Activated naive CD4-positive, alpha-beta T cell treated with anti-CD3 and anti-CD28 coated beads, Interleukin-2, amount 10 ng/mL, durations not matched to agents 7 days and 5 days (primary cell): ENCODE measurements around the gene F2RL2.
"Not testable (repeated sequence)": the region's sequence is repeated elsewhere in the genome, so short reads cannot be mapped to it uniquely, and the experiment has no call there.

Experiments
- CTCF ChIA-PET: fragments of 350-600 bp; sonication (Branson Sonifier 250); formaldehyde crosslinking; loops from one replicate; lab custom pipeline; 2021; ENCODE audit warnings: antibody characterized with exemption; lab: Charles Lee
- DNase-seq: peaks from one replicate; pipeline ENCODE4 v3.0.0-alpha.2; 2020
- H3K27ac Mint-ChIP-seq: one replicate; pipeline ENCODE4 v1.8.0; 2021; ENCODE audit warnings: mild to moderate bottlenecking, moderate library complexity, mixed read lengths
- H3K27me3 Mint-ChIP-seq: one replicate; pipeline ENCODE4 v1.8.0; 2021; ENCODE audit warnings: mild to moderate bottlenecking, mixed read lengths
- H3K36me3 Mint-ChIP-seq: one replicate; pipeline ENCODE4 v1.8.0; 2021; ENCODE audit warnings: mixed read lengths
- H3K4me1 Mint-ChIP-seq: one replicate; pipeline ENCODE4 v1.8.0; 2021; ENCODE audit warnings: mixed read lengths
- H3K4me3 Mint-ChIP-seq: one replicate; pipeline ENCODE4 v1.8.0; 2021; ENCODE audit warnings: mild to moderate bottlenecking, moderate library complexity, mixed read lengths
- H3K9me3 Mint-ChIP-seq: one replicate; pipeline ENCODE4 v1.8.0; 2021; ENCODE audit warnings: mixed read lengths

The F2RL2 gene

DNA sequence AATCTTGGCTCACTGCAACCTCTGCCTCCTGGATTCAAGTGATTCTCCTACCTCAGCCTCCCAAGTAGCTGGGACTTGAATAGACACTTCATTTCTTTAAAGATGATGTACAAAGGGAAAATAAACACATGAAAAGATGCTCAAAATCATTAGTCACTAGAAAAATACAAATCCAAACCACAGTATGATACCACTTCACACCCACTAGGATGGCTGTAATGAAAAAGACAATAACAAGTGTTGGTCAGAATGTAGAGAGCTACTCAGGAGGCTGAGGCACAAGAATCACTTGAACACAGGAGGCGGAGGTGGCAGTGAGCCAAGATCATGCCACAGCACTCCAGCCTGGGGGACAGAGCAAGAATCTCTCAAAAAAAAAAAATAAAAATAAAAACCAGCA, 13.0 kb downstream of the F2RL2 start:
- no peaks in the 10 kb centered on the region for H3K9me3 Mint-ChIP-seq
- no peak for DNase-seq
- CTCF ChIA-PET = interaction anchor here (1.1 to 3.4 kb wide), 3 partner anchors 8 to 164 kb away, joined by 5 to 15 read pairs (median 5); no protein-coding TSS in a partner anchor
- peaks cover 8% of the 10 kb centered on the region for H3K4me1 Mint-ChIP-seq
- no peak overlapping the region for H3K27ac Mint-ChIP-seq
- H3K27me3 Mint-ChIP-seq = no peaks in the 10 kb centered on the region
- no peak overlapping the region for H3K4me3 Mint-ChIP-seq
- peaks cover 44% of the 10 kb centered on the region for H3K36me3 Mint-ChIP-seq

DNA sequence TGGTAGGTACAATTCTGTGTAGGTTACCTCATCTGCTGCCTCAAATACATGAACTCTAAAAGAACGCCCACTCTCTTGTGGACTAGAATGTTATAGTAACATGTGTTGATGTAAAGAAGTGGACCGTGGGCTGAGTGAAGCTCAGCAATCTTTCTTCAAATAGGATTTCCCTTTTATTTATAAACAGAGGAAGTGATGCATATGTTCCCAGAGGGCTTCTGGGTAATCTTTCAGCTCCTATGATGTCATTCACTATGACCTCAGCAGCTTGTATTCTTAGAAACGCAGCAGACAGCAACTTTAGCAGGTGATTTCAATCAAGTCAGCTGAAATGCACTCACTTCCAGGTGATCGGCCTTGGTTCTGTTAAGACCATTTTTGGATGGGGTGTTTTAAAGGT, 14.4 kb downstream of the F2RL2 start:
- Mint-ChIP-seq H3K27me3 (no peaks in the 10 kb centered on the region), H3K9me3 (no peaks in the 10 kb centered on the region), H3K4me3 (no peak overlapping the region), H3K36me3 (peaks cover 52% of the 10 kb centered on the region), H3K4me1 (peaks cover 8% of the 10 kb centered on the region), H3K27ac (peak overlapping the region; percentile 56)
- CTCF ChIA-PET = interaction anchor here (1.0 to 3.4 kb wide), 5 partner anchors 9 to 166 kb away, joined by 3 to 15 read pairs (median 5); no protein-coding TSS in a partner anchor
- DNase-seq = no peak

DNA sequence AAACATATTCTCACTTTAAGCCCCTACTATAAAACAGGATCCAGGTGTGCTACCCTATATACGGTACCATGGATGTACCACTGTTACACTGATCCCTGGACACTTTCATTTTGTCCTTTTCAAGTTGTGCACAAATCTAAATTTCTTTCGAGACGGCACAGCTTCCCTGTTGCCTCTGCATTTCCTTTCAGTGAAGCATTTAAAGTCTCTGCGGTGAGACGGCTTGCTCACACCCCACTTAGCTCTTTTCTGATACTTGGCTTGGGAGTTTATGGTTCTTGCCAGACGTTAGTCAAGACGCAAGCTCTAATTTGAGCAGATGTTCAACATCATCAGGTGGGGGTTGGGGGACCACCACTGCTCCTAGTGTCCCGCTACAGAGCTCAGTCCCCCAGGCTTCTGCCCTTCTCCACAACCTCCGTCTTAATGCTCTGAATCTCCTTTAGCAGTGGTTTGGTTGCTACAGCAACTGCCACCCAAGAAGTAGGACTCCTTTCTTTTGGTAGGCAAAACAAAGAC, 15.8 kb downstream of the F2RL2 start:
- Mint-ChIP-seq H3K4me1 (peaks cover 8% of the 10 kb centered on the region), H3K9me3 (no peaks in the 10 kb centered on the region), H3K27ac (peak overlapping the region; percentile 56), H3K27me3 (no peaks in the 10 kb centered on the region), H3K4me3 (no peak overlapping the region), H3K36me3 (peaks cover 49% of the 10 kb centered on the region)
- no peak for DNase-seq
- CTCF ChIA-PET = interaction anchor here (1.4 kb wide), 1 partner anchor 167 kb away, joined by 6 read pairs; no protein-coding TSS in a partner anchor

DNA sequence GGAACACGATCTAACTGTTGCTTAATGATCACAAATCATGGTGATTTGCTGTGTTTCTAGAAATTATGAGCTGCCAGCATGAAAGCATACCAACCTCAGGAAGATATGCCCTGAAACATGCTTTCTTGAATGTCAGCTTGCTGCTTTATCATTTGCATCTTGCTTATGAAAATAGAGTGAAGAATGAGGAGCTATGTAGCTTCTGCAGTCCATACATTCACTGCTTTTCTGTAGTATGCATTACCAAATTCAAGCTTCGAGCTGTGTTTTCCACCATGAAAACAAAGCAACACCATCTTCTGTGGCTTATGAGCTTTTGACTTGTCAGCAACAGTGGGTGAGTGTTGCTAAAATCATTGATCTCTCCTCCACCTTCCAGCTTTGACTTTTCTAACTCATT, 16.5 kb downstream of the F2RL2 start:
- Mint-ChIP-seq H3K4me1 (peaks cover 8% of the 10 kb centered on the region), H3K4me3 (no peak overlapping the region), H3K27me3 (no peaks in the 10 kb centered on the region), H3K9me3 (no peaks in the 10 kb centered on the region), H3K27ac (no peak overlapping the region), H3K36me3 (peaks cover 50% of the 10 kb centered on the region)
- DNase-seq = no peak
- CTCF ChIA-PET = interaction anchor here (1.4 kb wide), 2 partner anchors 34 to 168 kb away, joined by 4 to 6 read pairs; no protein-coding TSS in a partner anchor

DNA sequence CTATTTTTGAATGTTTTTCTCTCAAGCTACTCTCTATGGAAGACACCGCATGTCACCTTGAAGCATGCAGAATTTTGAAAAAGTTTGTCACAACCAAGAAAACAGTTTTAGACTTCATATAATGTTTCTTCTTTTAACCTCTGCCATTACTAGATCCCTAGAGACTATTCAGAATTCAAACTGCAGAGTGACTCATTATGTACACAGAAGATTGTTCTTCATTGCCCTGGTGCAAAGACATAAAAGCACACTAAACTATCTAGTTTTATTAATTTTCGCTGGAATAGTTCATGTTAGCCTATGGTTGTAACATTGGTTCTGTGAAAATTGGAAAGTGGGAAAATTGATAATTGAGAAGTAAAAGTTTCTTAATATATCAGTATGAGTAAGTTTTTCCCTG, 18.4 kb downstream of the F2RL2 start:
- Mint-ChIP-seq H3K36me3 (peaks cover 44% of the 10 kb centered on the region), H3K4me3 (no peak overlapping the region), H3K27ac (no peak overlapping the region), H3K27me3 (no peaks in the 10 kb centered on the region), H3K4me1 (peaks cover 8% of the 10 kb centered on the region), H3K9me3 (no peaks in the 10 kb centered on the region)
- CTCF ChIA-PET = interaction anchor here (0.6 kb wide), 1 partner anchor 169 kb away, joined by 3 read pairs; no protein-coding TSS in a partner anchor
- no peak for DNase-seq

DNA sequence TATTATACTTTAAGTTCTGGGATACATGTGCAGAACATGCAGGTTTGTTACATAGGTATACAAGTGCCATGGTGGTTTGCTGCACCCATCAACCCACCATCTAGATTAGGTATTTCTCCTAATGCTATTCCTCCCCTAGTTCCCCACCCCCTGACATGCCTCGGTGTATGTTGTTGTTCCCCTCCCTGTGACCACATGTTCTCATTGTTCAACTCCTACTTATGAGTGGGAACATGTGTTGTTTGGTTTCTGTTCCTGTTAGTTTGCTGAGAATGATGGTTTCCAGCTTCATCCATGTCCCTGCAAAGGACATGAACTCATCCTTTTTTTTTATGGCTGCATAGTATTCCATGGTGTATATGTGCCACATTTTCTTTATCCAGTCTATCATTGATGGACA, 19.2 kb downstream of the F2RL2 start:
- H3K27me3 Mint-ChIP-seq, DNase-seq, H3K9me3 Mint-ChIP-seq, H3K27ac Mint-ChIP-seq, H3K4me1 Mint-ChIP-seq, H3K4me3 Mint-ChIP-seq: not testable (repeated sequence)
- CTCF ChIA-PET = interaction anchor here (0.6 kb wide), 1 partner anchor 170 kb away, joined by 3 read pairs; no protein-coding TSS in a partner anchor
- H3K36me3 Mint-ChIP-seq = peaks cover 45% of the 10 kb centered on the region

DNA sequence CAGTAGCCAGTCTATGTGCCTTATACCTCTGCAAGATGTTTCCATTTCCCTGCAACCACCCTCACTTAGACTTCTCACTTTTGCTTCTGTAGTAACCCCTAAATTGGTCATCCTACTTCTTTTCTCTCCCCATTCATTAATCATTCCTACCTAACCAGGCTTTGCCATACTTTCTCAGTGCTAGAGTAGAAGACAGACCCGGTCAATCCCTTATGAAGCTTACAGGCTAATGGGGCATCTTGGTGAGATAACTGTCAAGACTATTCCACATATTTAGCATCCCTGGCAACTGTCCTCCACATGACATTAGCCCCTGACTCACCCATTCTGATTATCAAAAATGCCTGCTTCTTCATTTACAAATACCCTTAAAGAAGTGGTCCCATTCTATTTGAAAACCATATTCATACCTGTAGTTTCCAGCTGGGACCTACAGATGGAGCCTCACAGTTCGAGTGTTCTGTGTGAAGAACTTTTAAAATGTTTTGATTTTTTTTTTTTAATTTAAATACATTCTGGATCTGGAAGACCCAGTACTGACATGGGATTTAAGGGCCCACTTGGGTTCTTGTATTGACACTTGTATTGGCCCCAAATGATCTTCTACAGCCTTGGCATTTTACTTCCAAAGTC, 21.0 kb downstream of the F2RL2 start:
- Mint-ChIP-seq H3K9me3 (no peaks in the 10 kb centered on the region), H3K4me1 (no peaks in the 10 kb centered on the region), H3K4me3 (no peak overlapping the region), H3K36me3 (peaks cover 41% of the 10 kb centered on the region), H3K27ac (no peak overlapping the region), H3K27me3 (no peaks in the 10 kb centered on the region)
- CTCF ChIA-PET = interaction anchor here (0.7 to 6.6 kb wide), 12 partner anchors 9 to 188 kb away, joined by 3 to 75 read pairs (median 4); no protein-coding TSS in a partner anchor
- DNase-seq = no peak

DNA sequence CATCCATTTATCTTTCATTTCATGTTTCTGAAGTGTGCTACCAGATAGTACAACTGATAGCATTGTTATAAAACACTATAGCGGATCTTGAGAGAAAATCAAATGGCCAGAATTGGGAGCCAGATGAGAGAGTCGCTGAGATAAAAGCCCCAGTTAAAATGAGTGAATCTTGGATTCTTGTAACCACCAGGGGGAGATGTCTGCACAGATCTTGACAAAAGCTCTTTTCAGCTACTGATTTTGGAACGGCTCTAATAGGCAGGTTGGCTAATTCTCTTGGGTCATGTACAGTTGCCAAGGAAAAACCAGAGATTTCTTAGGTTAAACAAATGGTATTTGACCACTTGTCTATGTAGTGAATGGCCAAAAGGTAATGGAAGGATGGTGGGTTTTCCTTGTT, 21.7 kb downstream of the F2RL2 start:
- H3K4me3 Mint-ChIP-seq = no peak overlapping the region
- DNase-seq = peak; percentile 24
- peaks cover 40% of the 10 kb centered on the region for H3K36me3 Mint-ChIP-seq
- H3K27me3 Mint-ChIP-seq = no peaks in the 10 kb centered on the region
- H3K27ac Mint-ChIP-seq = no peak overlapping the region
- CTCF ChIA-PET = interaction anchor here (0.7 to 6.6 kb wide), 12 partner anchors 9 to 415 kb away, joined by 3 to 75 read pairs (median 4); no protein-coding TSS in a partner anchor
- no peaks in the 10 kb centered on the region for H3K4me1 Mint-ChIP-seq
- H3K9me3 Mint-ChIP-seq = no peaks in the 10 kb centered on the region

DNA sequence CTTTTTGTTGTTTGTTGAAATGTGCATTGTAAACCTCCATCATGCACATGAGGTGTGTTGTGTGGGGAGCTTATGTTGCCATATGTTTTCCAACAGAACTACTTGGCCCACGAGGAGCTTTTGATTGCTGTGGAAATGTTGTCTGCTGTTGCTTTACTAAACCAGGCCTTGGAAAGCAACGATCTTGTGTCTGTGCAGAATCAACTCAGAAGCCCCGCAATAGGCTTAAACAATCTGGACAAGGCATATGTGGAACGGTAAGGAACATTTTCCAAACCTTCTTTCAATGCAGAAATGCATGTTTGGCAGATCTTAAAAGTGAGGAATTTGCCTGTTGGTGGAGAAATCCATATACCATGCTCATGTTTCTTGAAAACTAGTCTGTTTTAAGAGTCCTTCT, 22.5 kb downstream of the F2RL2 start:
- peaks cover 42% of the 10 kb centered on the region for H3K36me3 Mint-ChIP-seq
- no peak overlapping the region for H3K27ac Mint-ChIP-seq
- H3K4me1 Mint-ChIP-seq = no peaks in the 10 kb centered on the region
- CTCF ChIA-PET = interaction anchor here (1.0 to 6.6 kb wide), 10 partner anchors 8 to 416 kb away, joined by 3 to 75 read pairs (median 4); no protein-coding TSS in a partner anchor
- H3K27me3 Mint-ChIP-seq = no peaks in the 10 kb centered on the region
- H3K9me3 Mint-ChIP-seq = no peaks in the 10 kb centered on the region
- no peak for DNase-seq
- H3K4me3 Mint-ChIP-seq = no peak overlapping the region

DNA sequence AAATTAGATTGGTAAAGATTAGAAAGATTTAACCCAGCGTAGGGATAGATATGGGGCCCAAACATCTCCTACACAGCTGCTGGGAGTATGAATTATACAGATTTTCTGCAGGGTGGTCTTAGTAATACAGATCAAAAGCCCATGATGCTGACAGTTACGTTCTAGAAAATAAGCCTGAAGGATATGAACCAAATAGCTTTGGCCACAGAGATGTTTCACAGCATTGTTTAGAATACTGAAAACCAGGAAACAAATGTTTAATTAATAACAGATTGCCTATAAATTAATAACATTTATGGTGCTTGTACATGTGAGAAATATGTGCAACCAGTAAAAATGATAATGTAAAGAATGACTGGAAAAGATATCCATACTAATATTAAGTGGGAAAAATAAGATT, 24.7 kb downstream of the F2RL2 start:
- Mint-ChIP-seq H3K27me3 (no peaks in the 10 kb centered on the region), H3K4me1 (no peaks in the 10 kb centered on the region), H3K4me3 (no peak overlapping the region), H3K36me3 (peaks cover 34% of the 10 kb centered on the region), H3K27ac (no peak overlapping the region), H3K9me3 (no peaks in the 10 kb centered on the region)
- DNase-seq = no peak
- CTCF ChIA-PET = interaction anchor here (0.8 to 6.6 kb wide), 4 partner anchors 10 to 175 kb away, joined by 3 to 75 read pairs (median 4); no protein-coding TSS in a partner anchor

DNA sequence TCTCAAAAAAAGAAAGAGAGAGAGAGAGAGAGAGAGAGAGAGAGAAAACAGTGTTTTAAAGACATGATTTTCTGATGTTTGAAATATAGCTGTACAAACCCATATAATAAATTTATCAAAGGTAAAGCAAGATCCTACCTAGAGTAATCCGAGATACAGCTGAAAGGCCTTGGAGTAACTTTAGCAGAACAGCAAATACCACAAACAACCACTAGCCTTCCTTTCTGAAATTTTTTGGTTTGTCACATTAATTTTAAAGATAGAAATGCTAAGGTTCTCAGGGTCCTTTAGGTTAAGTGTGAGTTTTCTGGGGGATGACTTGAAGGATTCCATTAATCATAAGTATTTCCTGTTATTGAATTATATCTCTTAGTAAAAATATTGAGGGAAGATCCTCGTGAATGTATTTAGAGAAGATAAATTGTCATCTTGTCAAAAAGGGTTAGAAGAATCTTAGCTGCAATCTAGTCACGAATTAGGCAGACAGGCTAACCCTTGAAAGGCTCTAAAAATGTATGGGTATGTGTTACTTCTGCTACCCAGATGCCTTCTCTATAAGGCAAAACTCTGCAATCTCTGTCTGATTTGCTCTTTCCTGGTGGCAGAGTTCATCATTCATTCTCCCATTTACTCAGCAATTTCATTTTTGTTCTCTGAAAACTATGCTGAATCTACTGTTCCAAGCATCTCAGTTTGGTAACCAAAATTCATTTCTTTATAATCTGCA, 27.3 kb downstream of the F2RL2 start:
- Mint-ChIP-seq H3K27ac (no peak overlapping the region), H3K4me3 (no peak overlapping the region), H3K36me3 (peaks cover 51% of the 10 kb centered on the region)

DNA sequence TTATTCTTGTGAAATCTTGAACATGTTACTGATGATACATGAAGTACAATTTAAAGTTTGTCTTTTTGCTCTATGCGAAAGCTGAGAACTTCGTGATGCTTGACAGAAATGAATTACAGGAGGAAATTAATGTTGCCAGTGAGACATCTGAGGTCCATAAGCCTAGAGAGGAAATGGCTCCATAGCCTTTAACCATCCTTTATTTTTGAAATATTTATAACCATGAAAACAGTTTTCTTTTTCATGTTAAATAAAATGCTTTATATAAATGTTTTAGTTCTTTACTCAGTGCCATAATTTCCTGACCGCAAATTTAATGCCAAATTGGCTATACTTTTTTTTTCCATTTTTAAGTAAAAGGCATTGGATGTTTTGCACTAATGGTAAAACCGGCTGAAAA, 29.1 kb downstream of the F2RL2 start:
- H3K9me3 Mint-ChIP-seq = no peaks in the 10 kb centered on the region
- no peak for DNase-seq
- H3K27ac Mint-ChIP-seq = no peak overlapping the region
- H3K27me3 Mint-ChIP-seq = no peaks in the 10 kb centered on the region
- peaks cover 3% of the 10 kb centered on the region for H3K4me1 Mint-ChIP-seq
- H3K4me3 Mint-ChIP-seq = no peak overlapping the region
- CTCF ChIA-PET = no interaction called here
- H3K36me3 Mint-ChIP-seq = peaks cover 52% of the 10 kb centered on the region

More for the DNA sequence above, 27.3 kb downstream of the F2RL2 start:
- Mint-ChIP-seq H3K4me1 (no peaks in the 10 kb centered on the region), H3K27me3 (no peaks in the 10 kb centered on the region), H3K9me3 (no peaks in the 10 kb centered on the region)
- CTCF ChIA-PET = interaction anchor here (0.6 kb wide), 1 partner anchor 31 kb away, joined by 3 read pairs; no protein-coding TSS in a partner anchor
- DNase-seq = no peak

DNA sequence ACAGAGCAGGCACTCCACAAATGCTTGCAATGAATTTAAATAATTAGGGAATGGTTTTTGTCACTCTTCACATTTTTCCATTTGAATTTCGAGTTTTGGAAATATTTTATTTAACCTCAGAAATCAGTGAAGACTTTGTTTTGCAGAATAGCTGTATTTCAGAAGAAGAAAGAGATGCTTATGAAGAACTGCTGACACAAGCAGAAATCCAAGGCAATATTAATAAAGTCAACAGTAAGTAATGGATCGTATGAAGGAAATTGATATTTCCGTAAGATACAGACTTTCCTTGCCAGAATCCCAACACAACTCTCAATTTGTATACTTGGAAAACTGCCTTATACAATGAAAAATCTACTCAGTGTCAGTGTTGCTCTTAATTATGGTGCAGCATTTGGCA, 30.5 kb downstream of the F2RL2 start:
- Mint-ChIP-seq H3K36me3 (peaks cover 53% of the 10 kb centered on the region), H3K27ac (no peak overlapping the region), H3K27me3 (no peaks in the 10 kb centered on the region), H3K4me1 (peaks cover 3% of the 10 kb centered on the region), H3K4me3 (no peak overlapping the region), H3K9me3 (no peaks in the 10 kb centered on the region)
- no peak for DNase-seq
- CTCF ChIA-PET = interaction anchor here (1.1 to 1.5 kb wide), 2 partner anchors 9 kb away, joined by 3 to 5 read pairs; no protein-coding TSS in a partner anchor

DNA sequence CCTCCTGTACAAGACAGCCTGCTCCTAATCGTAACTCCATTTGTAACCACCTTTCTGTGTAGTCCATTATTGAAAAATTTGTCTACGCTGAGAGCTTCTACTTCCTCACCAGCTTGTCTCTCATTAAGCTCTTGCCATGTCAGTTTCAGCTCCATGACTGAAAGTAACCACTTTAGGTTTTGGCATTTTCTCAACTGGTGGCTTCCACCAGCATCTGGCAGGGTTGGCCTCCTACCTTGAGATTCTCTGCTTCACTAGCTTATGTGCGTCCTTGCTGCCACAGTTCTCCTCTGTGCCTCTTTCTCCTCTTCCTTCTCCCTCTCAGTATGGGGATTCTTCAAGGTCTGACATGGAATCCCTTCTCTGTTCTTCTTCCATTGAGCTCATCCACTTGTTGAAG, 31.8 kb downstream of the F2RL2 start:
- no peak for DNase-seq
- CTCF ChIA-PET = interaction anchor here (1.5 kb wide), 1 partner anchor 8 kb away, joined by 5 read pairs; no protein-coding TSS in a partner anchor
- Mint-ChIP-seq H3K4me3 (no peak overlapping the region), H3K27me3 (no peaks in the 10 kb centered on the region), H3K36me3 (peaks cover 47% of the 10 kb centered on the region), H3K27ac (no peak overlapping the region), H3K4me1 (peaks cover 3% of the 10 kb centered on the region), H3K9me3 (no peaks in the 10 kb centered on the region)
